AG04449 (cell line): ENCODE data around the gene CARD10.

Source experiments
- CTCF ChIA-PET: fragments of 350-600 bp; formaldehyde crosslinking; extraction: SDS; loops from one replicate; lab custom pipeline; 2021; ENCODE audit warnings: antibody characterized with exemption; lab: Yijun Ruan, JAX
- POLR2A ChIA-PET: fragments of 400-600, 350-600 bp; formaldehyde crosslinking; extraction: SDS; loops from one replicate; lab custom pipeline; 2020; ENCODE audit warnings: antibody characterized with exemption, inconsistent platforms; lab: Yijun Ruan, JAX
- DNase-seq: peaks from one replicate; pipeline ENCODE4 v3.0.0-alpha.2; 2010; ENCODE audit warnings: low read depth, low spot score
- H3K4me3 ChIP-seq: 2 replicates; pipeline ENCODE4 v1.5.1; 2011; ENCODE audit warnings: low read depth, mild to moderate bottlenecking, control low read depth, low read length
- CTCF ChIP-seq: IDR thresholded peaks from one replicate; pipeline ENCODE4 v1.5.1; 2011; ENCODE audit warnings: mild to moderate bottlenecking, moderate library complexity, low read length, control low read depth, inconsistent platforms; ENCODE audit not compliant: insufficient read depth; ENCODE audit errors: missing control alignments

Gene CARD10

GRCh38 chr22:37491106-37491505 is 28.1 kb downstream of the CARD10 start:
- DNase-seq: no peak
- CTCF ChIA-PET: interaction anchor here (1.6 to 2.5 kb wide), 2 partner anchors 19 to 23 kb away, joined by 3 to 11 read pairs; no protein-coding TSS in a partner anchor
- POLR2A ChIA-PET: no interaction called here
- no peak overlapping the region for H3K4me3 ChIP-seq
- no peak for TF ChIP-seq CTCF

GRCh38 chr22:37489983-37490382 is 29.2 kb downstream of the CARD10 start:
- no peak for TF ChIP-seq CTCF
- ChIA-PET CTCF (interaction anchor here (0.8 to 2.5 kb wide), 3 partner anchors 18 to 230 kb away, joined by 3 to 11 read pairs (median 4); no protein-coding TSS in a partner anchor), POLR2A (no interaction called here)
- DNase-seq: no peak
- no peak overlapping the region for H3K4me3 ChIP-seq

GRCh38 chr22:37488337-37489135 is 30.7 kb downstream of the CARD10 start:
- TF ChIP-seq CTCF: no peak
- no peak for DNase-seq
- no peak overlapping the region for H3K4me3 ChIP-seq
- ChIA-PET POLR2A (no interaction called here), CTCF (interaction anchor here (2.5 kb wide), 1 partner anchor 16 kb away, joined by 11 read pairs; no protein-coding TSS in a partner anchor)

GRCh38 chr22:37487571-37487970 is 31.6 kb downstream of the CARD10 start:
- POLR2A ChIA-PET: no interaction called here
- CTCF ChIA-PET: no interaction called here
- TF ChIP-seq CTCF: no peak

GRCh38 chr22:37487129-37487528 is 32.1 kb downstream of the CARD10 start:
- no peak overlapping the region for H3K4me3 ChIP-seq
- DNase-seq: no peak
- CTCF ChIA-PET: interaction anchor here (0.8 to 2.2 kb wide), 3 partner anchors 9 to 169 kb away, joined by 4 to 14 read pairs (median 13); no protein-coding TSS in a partner anchor
- TF ChIP-seq CTCF: no peak
- POLR2A ChIA-PET: no interaction called here

More at GRCh38 chr22:37487571-37487970, 31.6 kb downstream of the CARD10 start:
- no peak overlapping the region for H3K4me3 ChIP-seq
- no peak for DNase-seq

- ChIA-PET POLR2A (no interaction called here), CTCF (interaction anchor here (0.8 to 2.2 kb wide), 4 partner anchors 10 to 169 kb away, joined by 3 to 14 read pairs (median 8); no protein-coding TSS in a partner anchor)
- DNase-seq: no peak
- no peak within 1 kb of the TSS for H3K4me3 ChIP-seq
- TF ChIP-seq CTCF: no peak
Observed at GRCh38 chr22:37486224-37486845, 32.9 kb downstream of the CARD10 start, which contains the start of gene MFNG. TSS of gene MFNG (minus strand) at chr22:37486384. CDS start at chr22:37486177, 207 bp downstream.
